SK-N-SH (cell line): ENCODE data around the gene LFNG. TPM values are rescaled to one million over a fixed set of nuclear protein-coding genes. Genes with fewer than 3 reads are reported as not detected.

Experiments
- CTCF ChIA-PET: fragments of 300-600, 350-600 bp; formaldehyde crosslinking; extraction: SDS; loops from one replicate; lab custom pipeline; 2021; lab: Yijun Ruan, JAX
- POLR2A ChIA-PET: fragments of 350-600 bp; sonication (Branson Sonifier 250); formaldehyde crosslinking; extraction: SDS; loops from one replicate; lab custom pipeline; 2020; ENCODE audit warnings: antibody characterized with exemption, inconsistent platforms; lab: Yijun Ruan, JAX
- DNase-seq: peaks from one replicate; pipeline ENCODE4 v3.0.0; 2012
- H2AFZ ChIP-seq: fragments of 200-600 bp; sonication (generic); 2 replicates; pipeline ENCODE4 v1.8.1; 2016; ENCODE audit warnings: antibody characterized with exemption, mild to moderate bottlenecking, low read depth
- H3F3A ChIP-seq: fragments of 200-600 bp; sonication (generic); replicated peaks from 2 replicates; pipeline ENCODE3; 2016; ENCODE audit warnings: antibody characterized with exemption, mild to moderate bottlenecking; ENCODE audit not compliant: insufficient read depth
- H3K27ac ChIP-seq, 2 experiments: fragments of 200-500 bp in 1 of 2; fragments of 200-600 bp in 1 of 2; sonication (Bioruptor generic) in 1 of 2; sonication (generic), shearing (Covaris generic) in 1 of 2; 2 replicates each; pipeline versions ENCODE4 v1.5.1 to v1.6.1; 2014 to 2016; ENCODE audit warnings: low read depth in 2 of 2, inconsistent platforms in 1 of 2, low read length in 1 of 2, mild to moderate bottlenecking in 1 of 2, mixed read lengths in 1 of 2
- H3K27me3 ChIP-seq: fragments of 200-600 bp; sonication (generic), shearing (Covaris generic); 2 replicates; pipeline ENCODE4 v1.6.1; 2016; ENCODE audit warnings: mixed run types; ENCODE audit not compliant: insufficient read depth
- H3K36me3 ChIP-seq, 2 experiments: fragments of 200-500 bp in 1 of 2; fragments of 200-600 bp in 1 of 2; sonication (Bioruptor generic) in 1 of 2; sonication (generic) in 1 of 2; replicated peaks in 1 of 2; 2 replicates each; pipeline versions ENCODE3 to v1.5.1; 2014 to 2016; ENCODE audit warnings: low read length in 1 of 2, mild to moderate bottlenecking in 1 of 2; ENCODE audit not compliant: insufficient read depth in 2 of 2, control insufficient read depth in 1 of 2
- H3K4me1 ChIP-seq, 2 experiments: fragments of 200-500 bp in 1 of 2; fragments of 200-600 bp in 1 of 2; sonication (Bioruptor generic) in 1 of 2; sonication (generic), shearing (Covaris generic) in 1 of 2; 2 replicates each; pipeline versions ENCODE4 v1.5.1 to v1.6.1; 2014 to 2016; ENCODE audit warnings: low read depth in 1 of 2, low read length in 1 of 2, mixed run types in 1 of 2; ENCODE audit not compliant: insufficient read depth in 2 of 2, control insufficient read depth in 1 of 2
- H3K4me2 ChIP-seq: fragments of 200-600 bp; sonication (generic), shearing (Covaris generic); 2 replicates; pipeline ENCODE4 v1.6.1; 2017; ENCODE audit warnings: mixed run types
- H3K4me3 ChIP-seq, 2 experiments: fragments of 200-500 bp in 1 of 2; fragments of 200-600 bp in 1 of 2; sonication (Bioruptor generic) in 1 of 2; sonication (generic), shearing (Covaris generic) in 1 of 2; 2 replicates each; pipeline versions ENCODE4 v1.5.1 to v1.8.1; 2014 to 2016; ENCODE audit warnings: low read depth in 2 of 2, inconsistent platforms in 1 of 2, low read length in 1 of 2, mild to moderate bottlenecking in 1 of 2, mixed read lengths in 1 of 2, moderate library complexity in 1 of 2
- H3K79me2 ChIP-seq: fragments of 200-600 bp; sonication (generic); 2 replicates; pipeline ENCODE4 v1.8.1; 2017; ENCODE audit warnings: mild to moderate bottlenecking; ENCODE audit not compliant: insufficient read depth
- H3K9ac ChIP-seq: fragments of 200-600 bp; sonication (generic); 2 replicates; pipeline ENCODE4 v1.6.1; 2017; ENCODE audit warnings: mixed run types
- H3K9me2 ChIP-seq: fragments of 200-600 bp; sonication (generic); 2 replicates; pipeline ENCODE4 v1.6.1; 2017; ENCODE audit warnings: mixed run types
- H3K9me3 ChIP-seq: fragments of 200-600 bp; sonication (generic); 2 replicates; pipeline ENCODE4 v1.6.1; 2017; ENCODE audit warnings: mixed run types, mild to moderate bottlenecking, moderate library complexity
- H4K20me1 ChIP-seq: fragments of 200-600 bp; sonication (generic); 2 replicates; pipeline ENCODE4 v1.6.1; 2017; ENCODE audit warnings: mild to moderate bottlenecking, mixed run types; ENCODE audit not compliant: insufficient read depth
- EZH2phosphoT487 ChIP-seq: fragments of 200-600 bp; sonication (generic); IDR thresholded peaks from 2 replicates; pipeline ENCODE4 v1.6.1; 2017; ENCODE audit warnings: low read depth, mixed run types, mild to moderate bottlenecking, antibody characterized with exemption, moderate library complexity, borderline replicate concordance
- FOSL2 ChIP-seq: IDR thresholded peaks from 2 replicates; pipeline ENCODE4 v1.4.0; 2012; ENCODE audit warnings: low read depth, mild to moderate bottlenecking, moderate library complexity, borderline replicate concordance
- GATA2 ChIP-seq: sonication (generic); formaldehyde crosslinking; IDR thresholded peaks from 2 replicates; pipeline ENCODE4 v1.5.0; 2020; ENCODE audit warnings: mild to moderate bottlenecking, missing genetic modification reagents
- MXI1 ChIP-seq: IDR thresholded peaks from 2 replicates; pipeline ENCODE4 v1.6.1; 2012; ENCODE audit warnings: mild to moderate bottlenecking, low read depth, low read length, improper control_type of control experiment
- SIN3A ChIP-seq: IDR thresholded peaks from 2 replicates; pipeline ENCODE4 v1.6.1; 2012; ENCODE audit warnings: low read depth, mild to moderate bottlenecking, low read length, moderate library complexity, borderline replicate concordance
- TCF12 ChIP-seq: IDR thresholded peaks from 2 replicates; pipeline ENCODE4 v1.4.0; 2012
- USF2 ChIP-seq: fragments of 150-350 bp; IDR thresholded peaks from 2 replicates; pipeline ENCODE4 v1.6.1; 2017; ENCODE audit warnings: antibody characterized with exemption, low read length, low read depth, borderline replicate concordance
- YY1 ChIP-seq: IDR thresholded peaks from 2 replicates; pipeline ENCODE4 v1.4.0; 2012; ENCODE audit warnings: low read depth, mild to moderate bottlenecking
- WGBS: methylation state at CpG from one replicate; pipeline ENCODE4 v1.1.6; 2017; ENCODE audit warnings: low lambda C conversion rate; 5-methylcytosine and 5-hydroxymethylcytosine counted together
- polyA plus RNA-seq, 3 experiments: library from polyadenylated mRNA; depleted of rRNA; stranded (reverse); fragments of >200 nt; gene quantifications; 2 replicates each; pipeline ENCODE4 v1.2.3, GENCODE V29; 2012

The LFNG gene
- polyA plus RNA-seq, 1 of the 3 experiments (the other 2 are of a cell fraction), result 9.4 TPM

- POLR2A ChIA-PET, result no interaction called here
- CTCF ChIA-PET, result interaction anchor here (1.0 to 1.4 kb wide), 5 partner anchors 15 to 71 kb away, joined by 3 to 5 read pairs (median 3); partner anchors contain the start of genes BRAT1 and IQCE
- no peaks in the 10 kb centered on the region for H3K9me2 ChIP-seq
Observed at GRCh38 chr7:2540133-2540532, 20.6 kb downstream of the LFNG start.

GRCh38 chr7:2540641-2541051 lies 21.1 kb downstream of the LFNG start:
- TF ChIP-seq EZH2phosphoT487 (no peak), TCF12 (no peak), USF2 (no peak), SIN3A (no peak), FOSL2 (no peak)
- H3K4me3 ChIP-seq, result no peak overlapping the region
- peaks cover 3% of the 10 kb centered on the region for H3F3A ChIP-seq
- no peak overlapping the region for H3K27ac ChIP-seq
- DNase-seq, result peak; percentile 34
- H3K9me2 ChIP-seq, result no peaks in the 10 kb centered on the region
- ChIA-PET POLR2A (no interaction called here), CTCF (interaction anchor here (1.4 kb wide), 1 partner anchor 15 kb away, joined by 4 read pairs; no protein-coding TSS in a partner anchor)
- WGBS, result 97% methylated on average over 12 of the region's 19 CpGs
- H3K9ac ChIP-seq, result no peak overlapping the region
- peaks cover 24 to 56% of the 10 kb centered on the region in 2 experiments for H3K36me3 ChIP-seq
- no peak overlapping the region for H2AFZ ChIP-seq
- no peaks in the 10 kb centered on the region for H3K9me3 ChIP-seq
- H3K4me1 ChIP-seq, result peaks cover 0 to 3% of the 10 kb centered on the region in 2 experiments; a peak in 1 of 4 replicates
- no peaks in the 10 kb centered on the region for H3K27me3 ChIP-seq
- no peaks in the 10 kb centered on the region for H3K79me2 ChIP-seq
- no peaks in the 10 kb centered on the region for H4K20me1 ChIP-seq
- no peak overlapping the region for H3K4me2 ChIP-seq

More at GRCh38 chr7:2540133-2540532, 20.6 kb downstream of the LFNG start:
- H3K27me3 ChIP-seq, result no peaks in the 10 kb centered on the region
- H3K4me2 ChIP-seq, result no peak overlapping the region
- no peaks in the 10 kb centered on the region for H3K79me2 ChIP-seq
- peaks cover 19 to 56% of the 10 kb centered on the region in 2 experiments for H3K36me3 ChIP-seq
- peaks cover 0 to 3% of the 10 kb centered on the region in 2 experiments; a peak in 1 of 4 replicates for H3K4me1 ChIP-seq
- H3K4me3 ChIP-seq, result no peak overlapping the region
- no peaks in the 10 kb centered on the region for H3K9me3 ChIP-seq
- no peak overlapping the region for H3K27ac ChIP-seq
- H2AFZ ChIP-seq, result no peak overlapping the region
- H3K9ac ChIP-seq, result no peak overlapping the region
- H3F3A ChIP-seq, result peaks cover 3% of the 10 kb centered on the region
- no peak for DNase-seq
- TF ChIP-seq MXI1 (no peak), YY1 (no peak), GATA2 (CRISPR knock-in tag) (no peak), USF2 (no peak)
- no peaks in the 10 kb centered on the region for H4K20me1 ChIP-seq
- WGBS, result 96% methylated on average over 6 of the region's 7 CpGs
